ENCODE results near the gene GPLD1.

DNA sequence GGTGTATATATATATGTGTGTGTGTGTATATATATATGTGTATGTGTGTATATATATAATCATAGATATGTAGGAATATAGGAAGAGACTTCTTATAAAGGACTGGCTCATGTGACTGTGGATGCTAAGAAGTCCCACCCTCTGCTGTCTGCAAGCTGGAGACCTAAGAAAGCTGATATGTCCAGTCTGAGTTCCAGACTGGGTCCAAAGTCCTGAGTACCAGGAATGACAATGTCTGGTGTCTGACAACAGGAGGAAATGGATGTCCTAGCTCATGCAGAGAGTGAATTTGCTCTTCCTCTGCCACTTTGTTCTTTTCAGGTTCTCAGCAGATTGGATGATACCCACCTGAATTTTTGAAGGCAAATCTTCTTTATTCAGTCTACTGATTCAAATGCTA lies 12.5 kb upstream of the GPLD1 start:
- TF ChIP-seq CTCF (IDR thresholded peaks at IDR 0.05) (no peak), POLR2A (IDR thresholded peaks at IDR 0.05) (no peak)

All from right lobe of liver (tissue), 4 donors.